Astrocyte (in vitro differentiated cells and primary cell): ENCODE results near the gene SLC24A4. TPM values are rescaled to one million over a fixed set of nuclear protein-coding genes. Genes with fewer than 3 reads are reported as not detected.

Source experiments
- DNase-seq: peaks from one replicate; pipeline ENCODE4 v3.0.0-alpha.2; 2010; ENCODE audit warnings: low read depth
- FAIRE-seq: peaks from 2 replicates; lab custom pipeline; 2011; peaks lifted over from hg19 to GRCh38; lab: Jason Lieb, UNC
- H2AFZ ChIP-seq: 2 replicates; pipeline ENCODE4 v1.6.0; 2012; ENCODE audit warnings: low read depth, low read length, inconsistent platforms
- H3K27ac ChIP-seq: 2 replicates; pipeline ENCODE4 v1.5.1; 2011; ENCODE audit warnings: low read depth, low read length, inconsistent platforms
- H3K27me3 ChIP-seq: 2 replicates; pipeline ENCODE4 v1.6.0; 2011; ENCODE audit warnings: low read length, inconsistent platforms; ENCODE audit not compliant: insufficient read depth
- H3K36me3 ChIP-seq: 2 replicates; pipeline ENCODE4 v1.5.1; 2011; ENCODE audit warnings: low read length, inconsistent platforms; ENCODE audit not compliant: insufficient read depth
- H3K4me1 ChIP-seq: 2 replicates; pipeline ENCODE4 v1.5.1; 2011; ENCODE audit warnings: low read length, inconsistent platforms; ENCODE audit not compliant: insufficient read depth
- H3K4me2 ChIP-seq: 2 replicates; pipeline ENCODE4 v1.6.0; 2012; ENCODE audit warnings: low read length, inconsistent platforms
- H3K4me3 ChIP-seq: 2 replicates; pipeline ENCODE4 v1.5.1; 2011; ENCODE audit warnings: low read depth, mild to moderate bottlenecking, low read length, inconsistent platforms; ENCODE audit not compliant: insufficient read depth
- H3K79me2 ChIP-seq: 2 replicates; pipeline ENCODE4 v1.6.0; 2012; ENCODE audit warnings: mild to moderate bottlenecking, low read length, inconsistent platforms; ENCODE audit not compliant: insufficient read depth
- H3K9ac ChIP-seq: 2 replicates; pipeline ENCODE4 v1.6.0; 2012; ENCODE audit warnings: mild to moderate bottlenecking, low read length, inconsistent platforms
- H3K9me3 ChIP-seq: 2 replicates; pipeline ENCODE4 v1.5.1; 2012; ENCODE audit warnings: low read depth, mild to moderate bottlenecking, low read length, inconsistent platforms; ENCODE audit not compliant: insufficient read depth
- H4K20me1 ChIP-seq: 2 replicates; pipeline ENCODE4 v1.6.0; 2012; ENCODE audit warnings: low read length, inconsistent platforms; ENCODE audit not compliant: insufficient read depth
- H3K27ac Mint-ChIP-seq: one replicate; pipeline ENCODE4 v1.8.0; 2021; ENCODE audit warnings: mild to moderate bottlenecking, mixed read lengths; ENCODE audit not compliant: unreplicated experiment
- H3K27me3 Mint-ChIP-seq: one replicate; pipeline ENCODE4 v1.8.0; 2021; ENCODE audit warnings: low read depth, mixed read lengths; ENCODE audit not compliant: unreplicated experiment
- H3K36me3 Mint-ChIP-seq: one replicate; pipeline ENCODE4 v1.8.0; 2021; ENCODE audit warnings: low read depth, mixed read lengths; ENCODE audit not compliant: unreplicated experiment
- H3K4me1 Mint-ChIP-seq: one replicate; pipeline ENCODE4 v1.8.0; 2021; ENCODE audit warnings: low read depth, mixed read lengths; ENCODE audit not compliant: unreplicated experiment
- H3K4me3 Mint-ChIP-seq: one replicate; pipeline ENCODE4 v1.8.0; 2021; ENCODE audit warnings: mild to moderate bottlenecking, moderate library complexity, mixed read lengths; ENCODE audit not compliant: unreplicated experiment
- H3K9me3 Mint-ChIP-seq: one replicate; pipeline ENCODE4 v1.8.0; 2021; ENCODE audit warnings: mild to moderate bottlenecking, mixed read lengths; ENCODE audit not compliant: unreplicated experiment
- EZH2 ChIP-seq: IDR thresholded peaks from 2 replicates; pipeline ENCODE4 v1.6.1; 2012; ENCODE audit warnings: mild to moderate bottlenecking, low read length, inconsistent platforms; ENCODE audit not compliant: insufficient read depth
- total RNA-seq: library from RNA; stranded (reverse); gene quantifications from 2 replicates; pipeline ENCODE4 v1.2.1, GENCODE V29; 2021
- TF ChIP-seq, protein P1 (sequence below): IDR thresholded peaks from 2 replicates; pipeline ENCODE4 v1.5.1; 2011; ENCODE audit warnings: low read depth, mild to moderate bottlenecking, inconsistent platforms, low read length, moderate library complexity; ENCODE audit not compliant: insufficient read depth

The SLC24A4 gene
- total RNA-seq, 1 donor from 2014 or later = not detected

DNA sequence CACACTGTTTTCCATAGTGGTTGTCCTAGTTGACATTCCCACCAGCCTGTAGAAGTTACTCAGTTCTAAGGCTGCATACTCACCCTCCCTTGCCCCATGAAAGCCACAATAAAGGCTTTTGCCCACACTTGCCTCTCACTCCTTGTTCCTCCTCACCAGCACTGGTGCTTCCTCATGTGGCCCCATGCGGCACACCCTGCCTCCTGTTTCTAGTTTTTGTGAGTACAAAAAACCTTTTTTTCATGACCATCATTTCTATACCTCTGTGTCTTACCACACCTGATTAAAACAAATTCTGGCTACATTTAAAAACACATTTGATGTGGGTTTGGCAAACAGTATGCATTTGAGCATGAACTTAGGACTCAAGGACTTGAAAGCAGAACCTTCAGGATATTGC is 149.9 kb downstream of the SLC24A4 start:
- peaks cover 4% of the 10 kb centered on the region for H3K9me3 Mint-ChIP-seq
- TF ChIP-seq, protein P1, sequence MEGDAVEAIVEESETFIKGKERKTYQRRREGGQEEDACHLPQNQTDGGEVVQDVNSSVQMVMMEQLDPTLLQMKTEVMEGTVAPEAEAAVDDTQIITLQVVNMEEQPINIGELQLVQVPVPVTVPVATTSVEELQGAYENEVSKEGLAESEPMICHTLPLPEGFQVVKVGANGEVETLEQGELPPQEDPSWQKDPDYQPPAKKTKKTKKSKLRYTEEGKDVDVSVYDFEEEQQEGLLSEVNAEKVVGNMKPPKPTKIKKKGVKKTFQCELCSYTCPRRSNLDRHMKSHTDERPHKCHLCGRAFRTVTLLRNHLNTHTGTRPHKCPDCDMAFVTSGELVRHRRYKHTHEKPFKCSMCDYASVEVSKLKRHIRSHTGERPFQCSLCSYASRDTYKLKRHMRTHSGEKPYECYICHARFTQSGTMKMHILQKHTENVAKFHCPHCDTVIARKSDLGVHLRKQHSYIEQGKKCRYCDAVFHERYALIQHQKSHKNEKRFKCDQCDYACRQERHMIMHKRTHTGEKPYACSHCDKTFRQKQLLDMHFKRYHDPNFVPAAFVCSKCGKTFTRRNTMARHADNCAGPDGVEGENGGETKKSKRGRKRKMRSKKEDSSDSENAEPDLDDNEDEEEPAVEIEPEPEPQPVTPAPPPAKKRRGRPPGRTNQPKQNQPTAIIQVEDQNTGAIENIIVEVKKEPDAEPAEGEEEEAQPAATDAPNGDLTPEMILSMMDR = no peak
- no peak for TF ChIP-seq EZH2
- no peaks in the 10 kb centered on the region for H3K27me3 Mint-ChIP-seq
- no peak overlapping the region for H3K27ac ChIP-seq
- H3K79me2 ChIP-seq = no peaks in the 10 kb centered on the region
- no peak overlapping the region for H3K4me2 ChIP-seq
- H3K27ac Mint-ChIP-seq = no peak overlapping the region
- no peak for DNase-seq
- H3K4me1 Mint-ChIP-seq = peaks cover 34% of the 10 kb centered on the region
- H3K4me3 ChIP-seq = no peak overlapping the region
- FAIRE-seq = no peak
- no peak overlapping the region for H2AFZ ChIP-seq
- H3K36me3 ChIP-seq = no peaks in the 10 kb centered on the region
- H3K27me3 ChIP-seq = no peaks in the 10 kb centered on the region
- no peaks in the 10 kb centered on the region for H3K9me3 ChIP-seq
- peaks cover 14% of the 10 kb centered on the region for H3K4me1 ChIP-seq
- H3K36me3 Mint-ChIP-seq = no peaks in the 10 kb centered on the region
- H3K4me3 Mint-ChIP-seq = no peak overlapping the region
- no peak overlapping the region for H3K9ac ChIP-seq
- H4K20me1 ChIP-seq = no peaks in the 10 kb centered on the region

DNA sequence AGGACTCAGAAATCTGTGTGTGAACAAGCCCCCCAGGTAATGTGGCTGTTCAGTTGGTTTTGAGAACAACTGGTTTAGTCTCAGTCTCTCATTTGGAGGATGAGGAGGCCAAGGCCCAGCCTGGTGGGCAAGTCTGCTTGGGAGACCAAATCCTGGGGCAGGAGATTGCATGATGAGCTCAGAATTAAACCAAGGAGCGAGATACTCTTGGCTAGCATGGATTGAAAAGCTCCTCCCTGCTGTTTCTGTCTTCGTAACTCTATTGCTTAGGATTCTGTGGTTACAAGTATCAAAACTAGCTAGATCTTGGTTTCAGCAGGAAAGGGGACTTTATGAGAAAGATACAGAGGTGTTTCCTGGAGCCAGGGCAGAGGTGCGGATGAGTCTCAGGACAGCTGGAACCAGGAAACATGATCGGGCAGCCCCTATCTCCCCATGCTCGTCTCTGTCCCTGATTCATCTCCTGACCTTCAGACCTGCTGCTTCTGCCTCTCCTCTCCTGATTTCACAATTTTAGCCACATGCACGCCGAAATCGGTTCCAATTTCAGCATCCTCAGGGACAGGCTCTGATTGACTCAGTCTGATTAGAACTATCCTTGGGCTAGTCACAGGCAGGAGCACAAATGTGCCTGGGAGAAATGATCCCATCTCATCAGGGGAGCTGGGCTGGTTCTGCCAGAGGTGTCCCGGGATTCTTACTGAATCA is 150.4 kb downstream of the SLC24A4 start:
- H3K4me1 ChIP-seq = peaks cover 14% of the 10 kb centered on the region
- Mint-ChIP-seq H3K36me3 (no peaks in the 10 kb centered on the region), H3K4me1 (peaks cover 34% of the 10 kb centered on the region), H3K4me3 (no peak overlapping the region), H3K27ac (peak overlapping the region; percentile 60), H3K9me3 (peaks cover 4% of the 10 kb centered on the region), H3K27me3 (no peaks in the 10 kb centered on the region)
- H3K9ac ChIP-seq = no peak overlapping the region
- no peak for FAIRE-seq
- no peaks in the 10 kb centered on the region for H3K27me3 ChIP-seq
- H3K9me3 ChIP-seq = no peaks in the 10 kb centered on the region
- no peak overlapping the region for H3K4me2 ChIP-seq
- DNase-seq = peak; percentile 20
- no peaks in the 10 kb centered on the region for H3K36me3 ChIP-seq
- no peak overlapping the region for H2AFZ ChIP-seq
- no peaks in the 10 kb centered on the region for H4K20me1 ChIP-seq
- H3K4me3 ChIP-seq = no peak overlapping the region
- no peak overlapping the region for H3K27ac ChIP-seq
- H3K79me2 ChIP-seq = no peaks in the 10 kb centered on the region
- TF ChIP-seq, protein P1 = no peak

DNA sequence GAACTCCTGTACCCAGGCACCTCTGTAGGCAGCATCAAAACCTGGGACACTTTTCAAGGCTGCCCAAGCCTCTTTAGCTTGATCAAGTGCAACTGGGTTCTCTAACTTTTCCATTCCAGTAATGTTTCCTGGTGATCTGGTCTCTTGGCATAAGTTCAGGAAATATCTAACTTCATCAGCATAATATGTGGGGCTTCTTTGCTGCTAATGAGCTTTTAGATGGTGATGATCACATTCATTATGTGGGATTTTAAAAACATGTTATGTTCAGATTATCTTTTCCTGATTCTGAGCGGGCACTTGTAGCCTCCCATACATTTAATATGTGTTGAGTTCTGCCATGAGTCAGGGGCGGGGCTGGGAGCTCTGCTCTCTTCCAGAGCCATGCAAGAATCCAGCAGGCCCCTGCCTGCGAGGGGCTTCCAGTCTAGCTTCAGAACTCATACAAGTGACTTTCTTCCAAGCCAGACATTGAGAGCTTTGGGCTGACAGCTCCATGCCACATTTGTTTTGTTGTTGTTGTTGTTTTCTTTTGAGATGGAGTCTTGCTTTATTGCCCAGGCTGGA is 151.1 kb downstream of the SLC24A4 start:
- Histone ChIP-seq H3K4me2 (no peak overlapping the region), H3K27me3 (no peaks in the 10 kb centered on the region), H4K20me1 (no peaks in the 10 kb centered on the region), H3K27ac (no peak overlapping the region), H3K79me2 (no peaks in the 10 kb centered on the region), H3K9ac (no peak overlapping the region), H3K9me3 (no peaks in the 10 kb centered on the region), H3K4me3 (no peak overlapping the region), H3K36me3 (no peaks in the 10 kb centered on the region), H3K4me1 (peaks cover 14% of the 10 kb centered on the region), H2AFZ (no peak overlapping the region)
- no peak for FAIRE-seq
- Mint-ChIP-seq H3K9me3 (peaks cover 2% of the 10 kb centered on the region), H3K36me3 (no peaks in the 10 kb centered on the region), H3K4me1 (peaks cover 34% of the 10 kb centered on the region), H3K4me3 (no peak overlapping the region), H3K27ac (no peak overlapping the region), H3K27me3 (no peaks in the 10 kb centered on the region)
- TF ChIP-seq EZH2 = no peak
- TF ChIP-seq, protein P1 = no peak
- DNase-seq = peak; percentile 16
